Measurements from ENCODE around the gene MARK2.

The MARK2 gene

DNA sequence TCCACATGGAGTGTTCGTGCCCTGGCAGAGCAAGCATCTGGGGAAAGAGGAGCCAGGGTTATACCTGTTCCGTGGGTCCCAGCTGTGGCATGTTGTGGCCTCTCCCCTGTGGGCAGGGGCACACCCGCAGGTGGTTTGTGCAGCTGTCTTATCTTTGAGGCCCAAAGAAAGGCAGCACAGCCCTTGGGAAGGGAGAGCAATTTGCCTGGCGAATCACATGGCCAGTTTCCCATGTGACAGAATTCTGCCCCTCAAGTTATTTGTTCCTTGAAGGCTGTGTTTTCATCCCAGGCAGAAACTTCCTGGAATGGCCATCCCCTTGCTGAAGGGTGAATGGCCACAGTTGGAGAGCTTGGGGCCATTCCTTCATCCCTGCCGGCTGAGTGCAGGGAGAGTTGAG is 119.1 kb downstream of the MARK2 start:
- Histone ChIP-seq H3K9me3 (no peaks in the 10 kb centered on the region), H3K27me3 (no peaks in the 10 kb centered on the region), H3K36me3 (peaks cover 8% of the 10 kb centered on the region), H3K4me1 (no peaks in the 10 kb centered on the region), H3K4me3 (ENCODE audit: low read depth, low read length) (no peak overlapping the region)
- TF ChIP-seq, protein P1, sequence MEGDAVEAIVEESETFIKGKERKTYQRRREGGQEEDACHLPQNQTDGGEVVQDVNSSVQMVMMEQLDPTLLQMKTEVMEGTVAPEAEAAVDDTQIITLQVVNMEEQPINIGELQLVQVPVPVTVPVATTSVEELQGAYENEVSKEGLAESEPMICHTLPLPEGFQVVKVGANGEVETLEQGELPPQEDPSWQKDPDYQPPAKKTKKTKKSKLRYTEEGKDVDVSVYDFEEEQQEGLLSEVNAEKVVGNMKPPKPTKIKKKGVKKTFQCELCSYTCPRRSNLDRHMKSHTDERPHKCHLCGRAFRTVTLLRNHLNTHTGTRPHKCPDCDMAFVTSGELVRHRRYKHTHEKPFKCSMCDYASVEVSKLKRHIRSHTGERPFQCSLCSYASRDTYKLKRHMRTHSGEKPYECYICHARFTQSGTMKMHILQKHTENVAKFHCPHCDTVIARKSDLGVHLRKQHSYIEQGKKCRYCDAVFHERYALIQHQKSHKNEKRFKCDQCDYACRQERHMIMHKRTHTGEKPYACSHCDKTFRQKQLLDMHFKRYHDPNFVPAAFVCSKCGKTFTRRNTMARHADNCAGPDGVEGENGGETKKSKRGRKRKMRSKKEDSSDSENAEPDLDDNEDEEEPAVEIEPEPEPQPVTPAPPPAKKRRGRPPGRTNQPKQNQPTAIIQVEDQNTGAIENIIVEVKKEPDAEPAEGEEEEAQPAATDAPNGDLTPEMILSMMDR (IDR thresholded peaks at IDR 0.05; ENCODE audit: low read depth, low read length): no peak
- no peak for DNase-seq

Measured in BE2C (cell line).